Measurements from ENCODE around the gene CCNE1. TPM values are rescaled to one million over a fixed set of nuclear protein-coding genes. Genes with fewer than 3 reads are reported as not detected.

Gene CCNE1
- total and polyA plus RNA-seq, 2 experiments from 2014 or later = 26.1 to 38.3 TPM

- Mint-ChIP-seq H3K4me1 (peaks cover 18% of the 10 kb centered on the region), H3K27ac (no peak overlapping the region), H3K27me3 (ENCODE audit: insufficient read depth, low read depth, poor library complexity) (peaks cover 17% of the 10 kb centered on the region), H3K4me3 (no peak overlapping the region), H3K36me3 (ENCODE audit: low read depth) (no peaks in the 10 kb centered on the region), H3K9me3 (no peaks in the 10 kb centered on the region)
- H3K4me3 ChIP-seq = no peak overlapping the region
- no peak overlapping the region for H3K4me2 ChIP-seq
- H4K20me1 ChIP-seq (replicated peaks; ENCODE audit: insufficient read depth) = no peaks in the 10 kb centered on the region
- H3K9me2 ChIP-seq (ENCODE audit: insufficient read depth) = no peaks in the 10 kb centered on the region
- DNase-seq (ENCODE audit: low spot score) (no peak), ATAC-seq (no peak)
- no peaks in the 10 kb centered on the region for H3K79me2 ChIP-seq (replicated peaks; ENCODE audit: insufficient read depth)
- H3F3A ChIP-seq (replicated peaks; ENCODE audit: low read depth) = no peaks in the 10 kb centered on the region
- H3K27me3 ChIP-seq (ENCODE audit: insufficient read depth) = no peaks in the 10 kb centered on the region
- no peaks in the 10 kb centered on the region for H3K4me1 ChIP-seq (ENCODE audit: insufficient read depth)
- H3K27ac ChIP-seq (ENCODE audit: low read depth) = no peak overlapping the region
- no peaks in the 10 kb centered on the region for H3K36me3 ChIP-seq (ENCODE audit: insufficient read depth)
- H2AFZ ChIP-seq = no peak overlapping the region
- TF ChIP-seq CREB1 (CRISPR knock-in tag; IDR thresholded peaks at IDR 0.05; ENCODE audit: low read depth) (no peak), ETS1 (IDR thresholded peaks at IDR 0.05) (no peak), ZNF114 (CRISPR knock-in tag; IDR thresholded peaks at IDR 0.05) (no peak), EZH2phosphoT487 (IDR thresholded peaks at IDR 0.05; ENCODE audit: unreplicated experiment) (no peak), STAT1 (IDR thresholded peaks at IDR 0.05; ENCODE audit: unreplicated experiment) (no peak), POLR2AphosphoS5 (IDR thresholded peaks at IDR 0.05; ENCODE audit: low read depth) (no peak), EZH2 (IDR thresholded peaks at IDR 0.05; ENCODE audit: low read depth, unreplicated experiment) (no peak), NANOG (IDR thresholded peaks at IDR 0.05; ENCODE audit: borderline replicate concordance) (no peak), JUNB (IDR thresholded peaks at IDR 0.05; ENCODE audit: unreplicated experiment) (no peak), ZNF331 (CRISPR knock-in tag; IDR thresholded peaks at IDR 0.05; ENCODE audit: low read depth) (no peak), CTCF (conservative IDR thresholded peaks at IDR 0.05; ENCODE audit: low read depth in 2 of 2) (no peak), REST (IDR thresholded peaks at IDR 0.05; ENCODE audit: unreplicated experiment) (no peak)
- TF ChIP-seq, protein P1, sequence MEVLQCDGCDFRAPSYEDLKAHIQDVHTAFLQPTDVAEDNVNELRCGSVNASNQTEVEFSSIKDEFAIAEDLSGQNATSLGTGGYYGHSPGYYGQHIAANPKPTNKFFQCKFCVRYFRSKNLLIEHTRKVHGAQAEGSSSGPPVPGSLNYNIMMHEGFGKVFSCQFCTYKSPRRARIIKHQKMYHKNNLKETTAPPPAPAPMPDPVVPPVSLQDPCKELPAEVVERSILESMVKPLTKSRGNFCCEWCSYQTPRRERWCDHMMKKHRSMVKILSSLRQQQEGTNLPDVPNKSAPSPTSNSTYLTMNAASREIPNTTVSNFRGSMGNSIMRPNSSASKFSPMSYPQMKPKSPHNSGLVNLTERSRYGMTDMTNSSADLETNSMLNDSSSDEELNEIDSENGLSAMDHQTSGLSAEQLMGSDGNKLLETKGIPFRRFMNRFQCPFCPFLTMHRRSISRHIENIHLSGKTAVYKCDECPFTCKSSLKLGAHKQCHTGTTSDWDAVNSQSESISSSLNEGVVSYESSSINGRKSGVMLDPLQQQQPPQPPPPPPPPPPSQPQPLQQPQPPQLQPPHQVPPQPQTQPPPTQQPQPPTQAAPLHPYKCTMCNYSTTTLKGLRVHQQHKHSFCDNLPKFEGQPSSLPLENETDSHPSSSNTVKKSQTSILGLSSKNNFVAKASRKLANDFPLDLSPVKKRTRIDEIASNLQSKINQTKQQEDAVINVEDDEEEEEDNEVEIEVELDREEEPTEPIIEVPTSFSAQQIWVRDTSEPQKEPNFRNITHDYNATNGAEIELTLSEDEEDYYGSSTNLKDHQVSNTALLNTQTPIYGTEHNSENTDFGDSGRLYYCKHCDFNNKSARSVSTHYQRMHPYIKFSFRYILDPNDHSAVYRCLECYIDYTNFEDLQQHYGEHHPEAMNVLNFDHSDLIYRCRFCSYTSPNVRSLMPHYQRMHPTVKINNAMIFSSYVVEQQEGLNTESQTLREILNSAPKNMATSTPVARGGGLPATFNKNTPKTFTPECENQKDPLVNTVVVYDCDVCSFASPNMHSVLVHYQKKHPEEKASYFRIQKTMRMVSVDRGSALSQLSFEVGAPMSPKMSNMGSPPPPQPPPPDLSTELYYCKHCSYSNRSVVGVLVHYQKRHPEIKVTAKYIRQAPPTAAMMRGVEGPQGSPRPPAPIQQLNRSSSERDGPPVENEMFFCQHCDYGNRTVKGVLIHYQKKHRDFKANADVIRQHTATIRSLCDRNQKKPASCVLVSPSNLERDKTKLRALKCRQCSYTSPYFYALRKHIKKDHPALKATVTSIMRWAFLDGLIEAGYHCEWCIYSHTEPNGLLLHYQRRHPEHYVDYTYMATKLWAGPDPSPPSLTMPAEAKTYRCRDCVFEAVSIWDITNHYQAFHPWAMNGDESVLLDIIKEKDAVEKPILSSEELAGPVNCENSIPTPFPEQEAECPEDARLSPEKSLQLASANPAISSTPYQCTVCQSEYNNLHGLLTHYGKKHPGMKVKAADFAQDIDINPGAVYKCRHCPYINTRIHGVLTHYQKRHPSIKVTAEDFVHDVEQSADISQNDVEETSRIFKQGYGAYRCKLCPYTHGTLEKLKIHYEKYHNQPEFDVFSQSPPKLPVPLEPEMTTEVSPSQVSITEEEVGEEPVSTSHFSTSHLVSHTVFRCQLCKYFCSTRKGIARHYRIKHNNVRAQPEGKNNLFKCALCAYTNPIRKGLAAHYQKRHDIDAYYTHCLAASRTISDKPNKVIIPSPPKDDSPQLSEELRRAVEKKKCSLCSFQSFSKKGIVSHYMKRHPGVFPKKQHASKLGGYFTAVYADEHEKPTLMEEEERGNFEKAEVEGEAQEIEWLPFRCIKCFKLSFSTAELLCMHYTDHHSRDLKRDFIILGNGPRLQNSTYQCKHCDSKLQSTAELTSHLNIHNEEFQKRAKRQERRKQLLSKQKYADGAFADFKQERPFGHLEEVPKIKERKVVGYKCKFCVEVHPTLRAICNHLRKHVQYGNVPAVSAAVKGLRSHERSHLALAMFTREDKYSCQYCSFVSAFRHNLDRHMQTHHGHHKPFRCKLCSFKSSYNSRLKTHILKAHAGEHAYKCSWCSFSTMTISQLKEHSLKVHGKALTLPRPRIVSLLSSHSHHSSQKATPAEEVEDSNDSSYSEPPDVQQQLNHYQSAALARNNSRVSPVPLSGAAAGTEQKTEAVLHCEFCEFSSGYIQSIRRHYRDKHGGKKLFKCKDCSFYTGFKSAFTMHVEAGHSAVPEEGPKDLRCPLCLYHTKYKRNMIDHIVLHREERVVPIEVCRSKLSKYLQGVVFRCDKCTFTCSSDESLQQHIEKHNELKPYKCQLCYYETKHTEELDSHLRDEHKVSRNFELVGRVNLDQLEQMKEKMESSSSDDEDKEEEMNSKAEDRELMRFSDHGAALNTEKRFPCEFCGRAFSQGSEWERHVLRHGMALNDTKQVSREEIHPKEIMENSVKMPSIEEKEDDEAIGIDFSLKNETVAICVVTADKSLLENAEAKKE (CRISPR knock-in tag; IDR thresholded peaks at IDR 0.05) = no peak
These were observed 33.9 kb upstream of the CCNE1 start for GRCh38 chr19:29777781-29778309.
